ENCODE measurements around the gene FTMT. TPM values are rescaled to one million over a fixed set of nuclear protein-coding genes. Genes with fewer than 3 reads are reported as not detected.

FTMT gene
- total RNA-seq, 1 donor from 2014 or later, result not detected

DNA sequence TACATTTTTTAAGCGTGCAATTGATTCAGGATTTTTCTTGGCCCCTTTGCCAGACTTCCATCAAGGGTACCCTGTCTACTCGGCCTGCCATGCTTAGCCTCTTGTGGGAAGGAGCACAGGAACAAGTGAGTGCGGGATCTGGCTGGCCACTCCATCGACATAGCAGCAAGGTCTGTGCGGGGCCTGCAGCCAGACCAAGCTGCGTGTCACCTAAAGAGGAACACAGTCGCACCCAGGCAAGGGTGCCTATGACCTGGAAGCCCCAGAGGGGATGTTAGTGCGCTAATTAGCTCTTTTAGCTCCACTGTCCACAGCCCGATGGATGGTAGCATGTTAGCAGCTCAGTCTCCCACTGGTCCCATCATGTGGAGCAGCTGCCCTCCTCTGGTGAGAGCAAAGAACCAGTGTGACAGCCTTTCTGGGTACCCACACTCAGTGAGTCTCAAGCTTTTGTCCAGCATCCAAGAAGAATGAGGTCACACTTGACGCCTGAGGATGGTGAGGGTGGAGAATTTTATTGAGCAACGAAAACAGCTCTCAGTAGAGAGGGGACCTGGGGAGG lies 38.7 kb downstream of the FTMT start:
- no peaks in the 10 kb centered on the region for H3K27me3 ChIP-seq
- no peaks in the 10 kb centered on the region for H3K9me3 ChIP-seq
- TF ChIP-seq, protein P1, sequence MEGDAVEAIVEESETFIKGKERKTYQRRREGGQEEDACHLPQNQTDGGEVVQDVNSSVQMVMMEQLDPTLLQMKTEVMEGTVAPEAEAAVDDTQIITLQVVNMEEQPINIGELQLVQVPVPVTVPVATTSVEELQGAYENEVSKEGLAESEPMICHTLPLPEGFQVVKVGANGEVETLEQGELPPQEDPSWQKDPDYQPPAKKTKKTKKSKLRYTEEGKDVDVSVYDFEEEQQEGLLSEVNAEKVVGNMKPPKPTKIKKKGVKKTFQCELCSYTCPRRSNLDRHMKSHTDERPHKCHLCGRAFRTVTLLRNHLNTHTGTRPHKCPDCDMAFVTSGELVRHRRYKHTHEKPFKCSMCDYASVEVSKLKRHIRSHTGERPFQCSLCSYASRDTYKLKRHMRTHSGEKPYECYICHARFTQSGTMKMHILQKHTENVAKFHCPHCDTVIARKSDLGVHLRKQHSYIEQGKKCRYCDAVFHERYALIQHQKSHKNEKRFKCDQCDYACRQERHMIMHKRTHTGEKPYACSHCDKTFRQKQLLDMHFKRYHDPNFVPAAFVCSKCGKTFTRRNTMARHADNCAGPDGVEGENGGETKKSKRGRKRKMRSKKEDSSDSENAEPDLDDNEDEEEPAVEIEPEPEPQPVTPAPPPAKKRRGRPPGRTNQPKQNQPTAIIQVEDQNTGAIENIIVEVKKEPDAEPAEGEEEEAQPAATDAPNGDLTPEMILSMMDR (IDR thresholded peaks at IDR 0.05), result no peak
- no peak overlapping the region for H3K4me3 ChIP-seq
- no peaks in the 10 kb centered on the region for H3K4me1 ChIP-seq
- intact Hi-C loops (cut with DNase I), result no loop called here
- no peak overlapping the region for H3K27ac ChIP-seq
- no peak for DNase-seq (ENCODE audit: low spot score in 2 of 2)
- H3K36me3 ChIP-seq, result no peaks in the 10 kb centered on the region

DNA sequence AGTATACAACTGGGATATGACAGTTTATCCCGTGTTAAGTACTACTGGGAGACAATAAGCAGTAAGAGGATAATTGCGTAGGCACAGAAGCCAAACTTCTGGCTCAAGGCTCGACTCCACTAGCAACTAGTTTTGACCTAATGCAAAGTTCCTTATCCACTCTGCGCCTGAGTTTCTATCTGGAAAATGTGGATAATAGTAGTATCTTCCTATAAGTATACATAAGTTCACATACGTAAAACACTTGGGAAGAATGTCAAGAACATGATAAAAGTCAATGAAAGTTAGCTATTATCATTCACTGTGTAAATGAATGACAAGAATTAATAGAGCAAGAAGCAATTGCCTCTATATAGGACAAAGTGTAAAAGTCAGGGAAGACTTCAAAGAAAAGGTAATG lies 45.7 kb downstream of the FTMT start:
- Histone ChIP-seq H3K27me3 (no peaks in the 10 kb centered on the region), H3K4me3 (no peak overlapping the region), H3K4me1 (no peaks in the 10 kb centered on the region), H3K9me3 (no peaks in the 10 kb centered on the region), H3K36me3 (no peaks in the 10 kb centered on the region), H3K27ac (no peak overlapping the region)
- no peak for DNase-seq (ENCODE audit: low spot score in 2 of 2)
- TF ChIP-seq, protein P1 (IDR thresholded peaks at IDR 0.05), result no peak
- intact Hi-C loops (cut with DNase I), result no loop called here

DNA sequence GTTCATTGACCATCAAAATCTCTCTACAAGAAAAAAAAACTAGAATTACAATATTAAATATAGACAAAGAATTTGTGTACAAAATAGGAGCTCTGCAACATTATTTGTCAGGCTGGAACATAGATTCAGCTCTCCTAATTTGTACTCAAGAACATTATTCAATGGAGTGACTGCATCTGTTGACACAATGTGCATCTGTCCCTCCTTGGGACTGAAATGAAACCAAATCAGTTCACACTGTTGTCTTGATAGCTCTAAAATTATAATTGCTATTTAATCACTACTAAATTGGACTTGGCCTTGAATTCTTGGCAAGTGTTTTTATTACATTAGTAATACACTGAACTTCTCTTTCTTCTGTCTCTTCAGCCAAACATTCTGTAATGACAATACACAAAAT lies 47.7 kb downstream of the FTMT start:
- intact Hi-C loops (cut with DNase I), result no loop called here
- TF ChIP-seq, protein P1 (IDR thresholded peaks at IDR 0.05), result no peak
- Histone ChIP-seq H3K4me3 (no peak overlapping the region), H3K4me1 (no peaks in the 10 kb centered on the region), H3K27ac (no peak overlapping the region), H3K27me3 (no peaks in the 10 kb centered on the region), H3K9me3 (no peaks in the 10 kb centered on the region), H3K36me3 (no peaks in the 10 kb centered on the region)
- DNase-seq (ENCODE audit: low spot score in 2 of 2), result no peak

Other genes with a start within 250 kb of the FTMT start
- 2.6 TPM for gene SRFBP1, start 110.1 kb downstream of the FTMT start, total RNA-seq
- 48.1 TPM for gene LOX, start 226.4 kb downstream of the FTMT start, total RNA-seq

All from ascending aorta (tissue), 2 donors.